HEK293 (cell line): Measurements from ENCODE around the gene PRF1.

Source experiments
- CTCF ChIA-PET: fragments of 350-600 bp; formaldehyde crosslinking; extraction: SDS; loops from one replicate; lab custom pipeline; 2021; ENCODE audit warnings: antibody characterized with exemption; lab: Yijun Ruan, JAX
- POLR2A ChIA-PET: fragments of 300-600 bp; formaldehyde crosslinking; extraction: SDS; loops from one replicate; lab custom pipeline; 2020; ENCODE audit warnings: antibody characterized with exemption, inconsistent platforms; lab: Yijun Ruan, JAX
- H3K27ac ChIP-seq: fragments of 200-500 bp; sonication (Bioruptor generic); 2 replicates; pipeline ENCODE4 v1.5.1; 2014; ENCODE audit warnings: low read depth, low read length, control low read depth, inconsistent platforms; ENCODE audit errors: extremely low read depth
- H3K36me3 ChIP-seq, 2 experiments: fragments of 200-500 bp in 1 of 2; sonication (Bioruptor generic) in 1 of 2; 1 replicate in 1 of 2; 2 replicates in 1 of 2; pipeline ENCODE4 v1.5.1; 2014 to 2017; ENCODE audit warnings: inconsistent platforms in 2 of 2, low read length in 2 of 2; ENCODE audit not compliant: control insufficient read depth in 2 of 2, insufficient read depth in 1 of 2
- H3K4me1 ChIP-seq: fragments of 200-500 bp; sonication (Bioruptor generic); 2 replicates; pipeline ENCODE4 v1.5.1; 2014; ENCODE audit warnings: mild to moderate bottlenecking, low read length, inconsistent platforms; ENCODE audit not compliant: control insufficient read depth, insufficient read depth
- H3K4me3 ChIP-seq: 2 replicates; pipeline ENCODE4 v1.5.1; 2011; ENCODE audit warnings: low read depth, mild to moderate bottlenecking, control low read depth, low read length, moderate library complexity
- H3K9me3 ChIP-seq: fragments of 200-500 bp; sonication (Bioruptor generic); 2 replicates; pipeline ENCODE4 v1.5.1; 2014; ENCODE audit warnings: low read depth, low read length, inconsistent platforms; ENCODE audit not compliant: control insufficient read depth, insufficient read depth
- BCL11B ChIP-seq: fragments of 450-650 bp; formaldehyde crosslinking; IDR thresholded peaks from 2 replicates; pipeline ENCODE4 v1.5.1; 2016; ENCODE audit warnings: low read depth, missing biosample characterization, missing genetic modification characterization
- BCL6B ChIP-seq: fragments of 450-650 bp; formaldehyde crosslinking; IDR thresholded peaks from 2 replicates; pipeline ENCODE4 v1.5.1; 2017; ENCODE audit warnings: missing biosample characterization, missing genetic modification characterization
- GLI4 ChIP-seq: fragments of 450-650 bp; formaldehyde crosslinking; IDR thresholded peaks from 2 replicates; pipeline ENCODE4 v1.5.1; 2016; ENCODE audit warnings: missing biosample characterization, missing genetic modification characterization
- GLIS1 ChIP-seq: fragments of 450-650 bp; formaldehyde crosslinking; IDR thresholded peaks from 2 replicates; pipeline ENCODE4 v1.5.1; 2016; ENCODE audit warnings: missing biosample characterization, missing genetic modification characterization
- HOXD13 ChIP-seq: sonication (generic); formaldehyde crosslinking; IDR thresholded peaks from 2 replicates; pipeline ENCODE4 v1.8.0; 2022; ENCODE audit warnings: missing genetic modification reagents, borderline replicate concordance
- KLF17 ChIP-seq: fragments of 450-650 bp; formaldehyde crosslinking; IDR thresholded peaks from 2 replicates; pipeline ENCODE4 v1.5.1; 2016; ENCODE audit warnings: missing biosample characterization, missing genetic modification characterization
- MEIS1 ChIP-seq: sonication (generic); formaldehyde crosslinking; IDR thresholded peaks from 2 replicates; pipeline ENCODE4 v1.8.1; 2022; ENCODE audit warnings: missing genetic modification reagents, mild to moderate bottlenecking, borderline replicate concordance
- REPIN1 ChIP-seq: fragments of 450-650 bp; formaldehyde crosslinking; IDR thresholded peaks from 2 replicates; pipeline ENCODE4 v1.5.1; 2017; ENCODE audit warnings: missing biosample characterization, missing genetic modification characterization, low read depth
- TSHZ1 ChIP-seq: fragments of 450-650 bp; formaldehyde crosslinking; IDR thresholded peaks from 2 replicates; pipeline ENCODE4 v1.5.1; 2016; ENCODE audit warnings: missing biosample characterization, missing genetic modification characterization, borderline replicate concordance
- ZBTB48 ChIP-seq: fragments of 450-650 bp; formaldehyde crosslinking; IDR thresholded peaks from 2 replicates; pipeline ENCODE4 v1.5.1; 2016; ENCODE audit warnings: missing biosample characterization, missing genetic modification characterization
- ZBTB7A ChIP-seq: fragments of 450-650 bp; formaldehyde crosslinking; IDR thresholded peaks from 2 replicates; pipeline ENCODE4 v1.5.1; 2016; ENCODE audit warnings: low read depth, missing biosample characterization, missing genetic modification characterization
- ZFP69B ChIP-seq: fragments of 450-650 bp; formaldehyde crosslinking; IDR thresholded peaks from 2 replicates; pipeline ENCODE4 v1.5.1; 2016; ENCODE audit warnings: missing biosample characterization, missing genetic modification characterization
- ZIC2 ChIP-seq: fragments of 450-650 bp; formaldehyde crosslinking; IDR thresholded peaks from 2 replicates; pipeline ENCODE4 v1.5.1; 2016; ENCODE audit warnings: missing biosample characterization, missing genetic modification characterization
- ZNF146 ChIP-seq: fragments of 450-650 bp; formaldehyde crosslinking; IDR thresholded peaks from 2 replicates; pipeline ENCODE4 v1.5.1; 2016; ENCODE audit warnings: missing biosample characterization, missing genetic modification characterization
- ZNF16 ChIP-seq: fragments of 450-650 bp; formaldehyde crosslinking; IDR thresholded peaks from 2 replicates; pipeline ENCODE4 v1.5.1; 2016; ENCODE audit warnings: low read depth, missing biosample characterization, missing genetic modification characterization
- ZNF169 ChIP-seq: fragments of 450-650 bp; formaldehyde crosslinking; IDR thresholded peaks from 2 replicates; pipeline ENCODE4 v1.5.1; 2016; ENCODE audit warnings: missing biosample characterization, missing genetic modification characterization
- ZNF266 ChIP-seq: fragments of 450-650 bp; formaldehyde crosslinking; IDR thresholded peaks from 2 replicates; pipeline ENCODE4 v1.5.1; 2016; ENCODE audit warnings: missing biosample characterization, missing genetic modification characterization, low read depth
- ZNF335 ChIP-seq: fragments of 450-650 bp; formaldehyde crosslinking; conservative IDR thresholded peaks from 2 replicates; pipeline ENCODE4 v1.5.1; 2016; ENCODE audit warnings: missing biosample characterization, missing genetic modification characterization
- ZNF341 ChIP-seq: fragments of 450-650 bp; formaldehyde crosslinking; IDR thresholded peaks from 2 replicates; pipeline ENCODE4; 2016; ENCODE audit warnings: low read depth, missing biosample characterization, missing genetic modification characterization
- ZNF398 ChIP-seq: fragments of 450-650 bp; formaldehyde crosslinking; IDR thresholded peaks from 2 replicates; pipeline ENCODE4 v1.5.1; 2017; ENCODE audit warnings: missing biosample characterization, missing genetic modification characterization
- ZNF416 ChIP-seq: fragments of 450-650 bp; formaldehyde crosslinking; IDR thresholded peaks from 2 replicates; pipeline ENCODE4 v1.5.1; 2016; ENCODE audit warnings: missing biosample characterization, missing genetic modification characterization
- ZNF423 ChIP-seq: fragments of 450-650 bp; formaldehyde crosslinking; IDR thresholded peaks from 2 replicates; pipeline ENCODE4 v1.5.1; 2016; ENCODE audit warnings: missing biosample characterization, missing genetic modification characterization
- ZNF510 ChIP-seq: fragments of 450-650 bp; formaldehyde crosslinking; IDR thresholded peaks from 2 replicates; pipeline ENCODE4 v1.5.1; 2018; ENCODE audit warnings: mild to moderate bottlenecking, missing genetic modification characterization, missing biosample characterization; ENCODE audit not compliant: insufficient replicate concordance
- ZNF549 ChIP-seq: fragments of 450-650 bp; IDR thresholded peaks from 2 replicates; pipeline ENCODE4 v1.5.1; 2018; ENCODE audit warnings: missing biosample characterization, missing genetic modification characterization, mild to moderate bottlenecking, inconsistent platforms, moderate library complexity
- ZNF658 ChIP-seq: fragments of 450-650 bp; formaldehyde crosslinking; IDR thresholded peaks from 2 replicates; pipeline ENCODE4; 2016; ENCODE audit warnings: missing biosample characterization, missing genetic modification characterization
- ZNF76 ChIP-seq: fragments of 450-650 bp; formaldehyde crosslinking; IDR thresholded peaks from 2 replicates; pipeline ENCODE4; 2016; ENCODE audit warnings: low read depth, missing biosample characterization, missing genetic modification characterization, borderline replicate concordance

The PRF1 gene

DNA sequence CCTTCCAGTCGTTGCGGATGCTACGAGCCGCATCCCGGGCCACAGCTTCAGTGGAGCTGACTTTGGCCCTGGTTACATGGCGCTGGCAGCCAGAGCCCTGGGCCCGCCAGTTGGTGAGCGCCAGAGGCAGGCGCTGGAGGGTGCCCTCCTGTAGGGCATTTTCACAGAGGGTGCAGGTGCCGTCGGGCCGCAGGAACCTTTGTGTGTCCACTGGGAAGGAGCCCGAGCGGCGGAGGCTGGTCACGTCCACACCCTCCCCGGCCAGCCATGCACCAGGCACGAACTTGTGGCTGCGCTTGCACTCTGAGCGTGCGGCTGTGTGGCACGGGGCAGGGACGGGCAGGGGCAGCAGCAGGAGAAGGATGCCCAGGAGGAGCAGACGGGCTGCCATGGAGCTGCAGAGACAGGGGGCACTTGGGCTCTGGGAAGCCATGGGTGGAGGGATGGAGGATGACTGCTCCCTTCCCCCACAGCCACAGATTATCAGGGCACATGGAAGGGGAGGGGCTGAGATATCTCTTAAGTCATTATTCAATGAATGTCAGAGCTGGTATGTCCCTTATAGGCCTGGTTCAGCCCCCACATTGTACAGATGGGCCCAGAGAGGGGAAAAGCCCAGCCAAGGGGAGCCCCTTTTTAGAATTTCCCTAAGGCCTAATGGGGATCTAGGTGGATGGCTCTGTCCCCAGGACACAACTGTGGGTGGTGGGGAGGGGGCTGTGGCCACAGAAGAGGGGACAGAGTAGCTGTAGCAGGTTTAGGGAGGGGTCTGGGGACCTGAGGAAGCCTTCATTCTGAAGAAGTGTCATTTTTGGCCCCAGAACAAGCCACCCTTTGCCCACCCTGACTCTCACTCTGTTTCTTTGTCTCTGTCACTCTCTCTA lies 1.8 kb downstream of the PRF1 start:
- CTCF ChIA-PET = interaction anchor here (0.6 kb wide), 1 partner anchor 53 kb away, joined by 6 read pairs; no protein-coding TSS in a partner anchor
- POLR2A ChIA-PET = no interaction called here

DNA sequence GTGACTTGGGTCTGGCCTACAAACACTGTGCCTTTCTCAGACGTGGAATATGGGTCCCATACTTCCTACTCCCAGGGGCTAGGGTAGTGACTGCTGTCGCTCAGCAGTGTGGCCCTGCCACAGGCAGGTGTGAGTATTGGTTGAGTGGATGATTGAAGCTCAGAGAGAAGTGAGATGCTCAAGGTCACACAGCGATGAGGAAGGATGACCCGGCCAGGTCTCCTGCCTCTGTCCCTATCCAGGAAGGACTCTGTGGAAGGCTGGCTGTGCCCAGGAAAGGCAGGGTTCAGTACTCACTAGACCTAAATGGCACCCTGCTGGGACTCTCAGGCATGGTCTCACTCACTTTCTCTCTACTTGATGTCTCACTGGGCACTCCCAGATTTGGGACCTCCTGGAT lies 2.8 kb downstream of the PRF1 start:
- no peaks in the 10 kb centered on the region for H3K36me3 ChIP-seq
- H3K27ac ChIP-seq = no peak overlapping the region
- CTCF ChIA-PET = interaction anchor here (0.6 kb wide), 1 partner anchor 52 kb away, joined by 6 read pairs; no protein-coding TSS in a partner anchor
- POLR2A ChIA-PET = no interaction called here
- H3K4me3 ChIP-seq = no peak overlapping the region
- TF ChIP-seq ZNF146 (tag by site-specific recombination) (no peak), ZNF416 (no peak), ZNF398 (tag by site-specific recombination) (no peak), HOXD13 (CRISPR knock-in tag) (no peak), ZNF658 (tag by site-specific recombination) (no peak), ZNF169 (tag by site-specific recombination) (no peak), GLIS1 (tag by site-specific recombination) (no peak), ZNF423 (tag by site-specific recombination) (no peak), ZNF76 (tag by site-specific recombination) (no peak), MEIS1 (no peak), BCL6B (tag by site-specific recombination) (no peak)
- no peaks in the 10 kb centered on the region for H3K4me1 ChIP-seq
- H3K9me3 ChIP-seq = no peaks in the 10 kb centered on the region

More for the DNA sequence above, 1.8 kb downstream of the PRF1 start:
- H3K4me1 ChIP-seq = no peaks in the 10 kb centered on the region
- no peak overlapping the region for H3K4me3 ChIP-seq
- H3K27ac ChIP-seq = no peak overlapping the region
- TF ChIP-seq BCL11B (no peak), TSHZ1 (no peak), ZIC2 (tag by site-specific recombination) (no peak), ZNF335 (no peak), ZNF16 (tag by site-specific recombination) (no peak), ZFP69B (tag by site-specific recombination) (no peak), ZBTB48 (no peak), MEIS1 (no peak), KLF17 (tag by site-specific recombination) (no peak), ZNF341 (tag by site-specific recombination) (no peak), REPIN1 (tag by site-specific recombination) (no peak), ZBTB7A (tag by site-specific recombination) (no peak), ZNF510 (tag by site-specific recombination) (no peak), GLI4 (no peak), ZNF266 (no peak), ZNF146 (tag by site-specific recombination) (no peak), ZNF549 (no peak)
- no peaks in the 10 kb centered on the region for H3K36me3 ChIP-seq
- H3K9me3 ChIP-seq = no peaks in the 10 kb centered on the region
